ENCODE results near the gene DTNBP1.

- TF ChIP-seq, protein P1, sequence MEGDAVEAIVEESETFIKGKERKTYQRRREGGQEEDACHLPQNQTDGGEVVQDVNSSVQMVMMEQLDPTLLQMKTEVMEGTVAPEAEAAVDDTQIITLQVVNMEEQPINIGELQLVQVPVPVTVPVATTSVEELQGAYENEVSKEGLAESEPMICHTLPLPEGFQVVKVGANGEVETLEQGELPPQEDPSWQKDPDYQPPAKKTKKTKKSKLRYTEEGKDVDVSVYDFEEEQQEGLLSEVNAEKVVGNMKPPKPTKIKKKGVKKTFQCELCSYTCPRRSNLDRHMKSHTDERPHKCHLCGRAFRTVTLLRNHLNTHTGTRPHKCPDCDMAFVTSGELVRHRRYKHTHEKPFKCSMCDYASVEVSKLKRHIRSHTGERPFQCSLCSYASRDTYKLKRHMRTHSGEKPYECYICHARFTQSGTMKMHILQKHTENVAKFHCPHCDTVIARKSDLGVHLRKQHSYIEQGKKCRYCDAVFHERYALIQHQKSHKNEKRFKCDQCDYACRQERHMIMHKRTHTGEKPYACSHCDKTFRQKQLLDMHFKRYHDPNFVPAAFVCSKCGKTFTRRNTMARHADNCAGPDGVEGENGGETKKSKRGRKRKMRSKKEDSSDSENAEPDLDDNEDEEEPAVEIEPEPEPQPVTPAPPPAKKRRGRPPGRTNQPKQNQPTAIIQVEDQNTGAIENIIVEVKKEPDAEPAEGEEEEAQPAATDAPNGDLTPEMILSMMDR (tag by site-specific recombination; IDR thresholded peaks at IDR 0.05), result no peak
- TF ChIP-seq ZNF184 (tag by site-specific recombination; IDR thresholded peaks at IDR 0.05), result no peak
- TF ChIP-seq, protein P2, sequence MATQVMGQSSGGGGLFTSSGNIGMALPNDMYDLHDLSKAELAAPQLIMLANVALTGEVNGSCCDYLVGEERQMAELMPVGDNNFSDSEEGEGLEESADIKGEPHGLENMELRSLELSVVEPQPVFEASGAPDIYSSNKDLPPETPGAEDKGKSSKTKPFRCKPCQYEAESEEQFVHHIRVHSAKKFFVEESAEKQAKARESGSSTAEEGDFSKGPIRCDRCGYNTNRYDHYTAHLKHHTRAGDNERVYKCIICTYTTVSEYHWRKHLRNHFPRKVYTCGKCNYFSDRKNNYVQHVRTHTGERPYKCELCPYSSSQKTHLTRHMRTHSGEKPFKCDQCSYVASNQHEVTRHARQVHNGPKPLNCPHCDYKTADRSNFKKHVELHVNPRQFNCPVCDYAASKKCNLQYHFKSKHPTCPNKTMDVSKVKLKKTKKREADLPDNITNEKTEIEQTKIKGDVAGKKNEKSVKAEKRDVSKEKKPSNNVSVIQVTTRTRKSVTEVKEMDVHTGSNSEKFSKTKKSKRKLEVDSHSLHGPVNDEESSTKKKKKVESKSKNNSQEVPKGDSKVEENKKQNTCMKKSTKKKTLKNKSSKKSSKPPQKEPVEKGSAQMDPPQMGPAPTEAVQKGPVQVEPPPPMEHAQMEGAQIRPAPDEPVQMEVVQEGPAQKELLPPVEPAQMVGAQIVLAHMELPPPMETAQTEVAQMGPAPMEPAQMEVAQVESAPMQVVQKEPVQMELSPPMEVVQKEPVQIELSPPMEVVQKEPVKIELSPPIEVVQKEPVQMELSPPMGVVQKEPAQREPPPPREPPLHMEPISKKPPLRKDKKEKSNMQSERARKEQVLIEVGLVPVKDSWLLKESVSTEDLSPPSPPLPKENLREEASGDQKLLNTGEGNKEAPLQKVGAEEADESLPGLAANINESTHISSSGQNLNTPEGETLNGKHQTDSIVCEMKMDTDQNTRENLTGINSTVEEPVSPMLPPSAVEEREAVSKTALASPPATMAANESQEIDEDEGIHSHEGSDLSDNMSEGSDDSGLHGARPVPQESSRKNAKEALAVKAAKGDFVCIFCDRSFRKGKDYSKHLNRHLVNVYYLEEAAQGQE (tag by site-specific recombination; IDR thresholded peaks at IDR 0.05), result no peak
These were observed 179.8 kb downstream of the DTNBP1 start for GRCh38 chr6:15483060-15483459.

Measured in HEK293 (cell line).